Measurements from ENCODE around the gene LYPD3. TPM values are rescaled to one million over a fixed set of nuclear protein-coding genes. Genes with fewer than 3 reads are reported as not detected.
A peak's percentile ranks its signal among the peaks of the same experiment; 100 is the strongest.

Gene LYPD3
- total RNA-seq, 1 experiment from 2014 or later, result 1.8 TPM

DNA sequence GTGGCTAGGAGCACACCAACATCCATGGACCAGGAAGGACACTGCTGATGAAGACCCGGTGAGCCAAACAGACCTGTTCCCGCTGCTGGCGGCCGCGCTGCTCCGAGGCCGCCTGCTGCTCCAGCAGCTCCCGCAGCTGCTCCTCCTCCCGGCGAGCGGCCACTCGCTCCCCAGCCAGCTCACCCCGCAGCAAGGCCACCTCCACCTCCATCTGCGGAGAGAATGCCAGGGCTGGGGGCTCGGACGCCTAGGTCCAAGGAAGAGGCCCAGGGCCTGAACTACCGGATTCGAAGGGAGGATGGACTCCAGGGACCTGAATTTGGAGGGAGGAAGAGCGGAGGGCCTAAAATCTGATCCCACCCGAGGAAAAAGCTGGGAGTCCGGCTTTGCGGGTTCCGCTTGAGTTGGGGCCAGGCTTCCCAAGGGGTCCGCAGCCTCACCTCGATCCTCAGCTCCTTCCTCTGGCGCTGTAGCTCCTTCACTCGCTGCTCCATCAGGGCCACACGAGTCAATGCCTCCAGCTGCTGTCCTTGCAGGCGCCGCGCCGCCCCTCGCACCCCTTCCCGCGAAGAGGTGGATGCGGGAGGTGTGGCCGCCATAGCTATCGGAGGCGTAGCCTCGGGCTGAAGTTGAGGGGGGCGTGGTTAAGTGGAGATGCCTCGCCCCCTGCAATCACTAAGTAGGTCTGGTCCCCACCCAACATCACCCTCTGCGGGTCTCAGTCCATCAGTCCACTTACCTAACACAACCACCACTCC lies 36.4 kb upstream of the LYPD3 start:
- no peaks in the 10 kb centered on the region; a peak in 1 of 5 replicates for H3K9me3 Mint-ChIP-seq
- peaks cover 21% of the 10 kb centered on the region for H3K23me2 ChIP-seq (ENCODE audit: insufficient read length, low read depth, low read length, poor library complexity, severe bottlenecking)
- H3K23ac ChIP-seq (ENCODE audit: insufficient read length, low read depth, low read length), result no peak overlapping the region
- H3K4me1 Mint-ChIP-seq, result peaks cover 12 to 25% of the 10 kb centered on the region in 2 experiments
- H2AFZ ChIP-seq (ENCODE audit: low read length), result no peak overlapping the region
- H3K27ac Mint-ChIP-seq, result no peak overlapping the region
- no peak overlapping the region for H4K8ac ChIP-seq (replicated peaks; ENCODE audit: insufficient read length, low read depth, low read length)
- no peak overlapping the region for H3K18ac ChIP-seq (ENCODE audit: insufficient read length, low read depth, low read length)
- H3K4me2 ChIP-seq (ENCODE audit: insufficient read depth, insufficient read length, low read length), result peak overlapping the region; percentile 45
- no peaks in the 10 kb centered on the region for H3K4me1 ChIP-seq (ENCODE audit: insufficient read depth, low read length)
- no peak overlapping the region for H3K4ac ChIP-seq (ENCODE audit: low read depth, low read length)
- H3K27ac ChIP-seq (ENCODE audit: insufficient read length, low read depth, low read length), result no peak overlapping the region
- peaks cover under 1 to 3% (median 3%) of the 10 kb centered on the region in 3 experiments; a peak in 6 of 7 replicates for H3K36me3 Mint-ChIP-seq (ENCODE audit: insufficient read depth in 1 of 3, low read depth in 3 of 3)
- no peak overlapping the region for H2BK12ac ChIP-seq (ENCODE audit: insufficient read length, low read depth, low read length)
- no peaks in the 10 kb centered on the region for H3K79me2 ChIP-seq (ENCODE audit: insufficient read depth, low read length)
- H3K27me3 ChIP-seq (ENCODE audit: insufficient read depth, low read length), result peaks cover 4% of the 10 kb centered on the region; the same call in 1 of the 2 replicates
- no peak overlapping the region for H2AK5ac ChIP-seq (ENCODE audit: insufficient read length, low read length)
- no peak overlapping the region for H2BK5ac ChIP-seq (ENCODE audit: insufficient read length, low read length)
- TF ChIP-seq CTCF (conservative IDR thresholded peaks at IDR 0.05), result no peak
- no peak overlapping the region for H3K14ac ChIP-seq (ENCODE audit: insufficient read depth, low read length)
- H3K79me1 ChIP-seq (ENCODE audit: insufficient read depth, low read depth, low read length, poor library complexity, severe bottlenecking), result no peaks in the 10 kb centered on the region
- no peak overlapping the region for H2BK15ac ChIP-seq (ENCODE audit: low read depth, low read length)
- no peaks in the 10 kb centered on the region for H3K9me3 ChIP-seq (ENCODE audit: control insufficient read depth, low read depth, low read length)
- no peak overlapping the region for H3K9ac ChIP-seq (ENCODE audit: extremely low read depth, insufficient read length, low read length)
- no peaks in the 10 kb centered on the region for H4K20me1 ChIP-seq (ENCODE audit: control insufficient read depth, insufficient read depth, insufficient read length)
- DNase-seq, result peak; percentile 86
- no CpG with 5 or more reads among the region's 43 CpGs for WGBS (ENCODE audit: extremely low coverage, insufficient read length, low lambda C conversion rate)
- no peak overlapping the region for H3K56ac ChIP-seq (ENCODE audit: insufficient read length, low read depth, low read length)
- H3K4me3 Mint-ChIP-seq, result peak overlapping the region in 1 of 2 experiments; percentile 80; a peak in 3 of 5 replicates
- no peak overlapping the region for H4K5ac ChIP-seq (ENCODE audit: insufficient read length, low read depth, low read length)
- H3K27me3 Mint-ChIP-seq (ENCODE audit: low read depth), result peaks cover 12% of the 10 kb centered on the region
- no peak overlapping the region for H3T11ph ChIP-seq (ENCODE audit: low read length)
- H2BK120ac ChIP-seq (ENCODE audit: low read depth, low read length, poor library complexity, severe bottlenecking), result no peak overlapping the region
- no peak overlapping the region for H2BK20ac ChIP-seq (ENCODE audit: low read depth, low read length, poor library complexity, severe bottlenecking)
- no peak overlapping the region for H4K91ac ChIP-seq (ENCODE audit: insufficient read length, low read depth, low read length)

All from H9 (cell line).